Stomach (tissue), 4 donors: ENCODE measurements around the gene SCP2.

Experiments
- CTCF ChIP-seq, 7 experiments: fragments of 450-650 bp in 4 of 7; fragments of 200-600 bp in 3 of 7; sonication (generic) in 3 of 7; IDR thresholded peaks; one replicate each; pipeline ENCODE4 v1.5.1; 2016 to 2019; ENCODE audit warnings: antibody characterized with exemption in 7 of 7, control low read depth in 2 of 7, mild to moderate bottlenecking in 1 of 7
- POLR2A ChIP-seq, 4 donors: fragments of 450-650 bp; IDR thresholded peaks; one replicate each; pipeline ENCODE4 v1.6.1; 2016; ENCODE audit warnings: antibody characterized with exemption in 4 of 4, control low read depth in 2 of 4, mild to moderate bottlenecking in 1 of 4, moderate library complexity in 1 of 4
- POLR2AphosphoS5 ChIP-seq, 3 donors: sonication (generic); formaldehyde crosslinking; IDR thresholded peaks; one replicate each; pipeline ENCODE4 v1.6.1; 2016; ENCODE audit warnings: antibody characterized with exemption in 3 of 3

GRCh38 chr1:53060579-53060978 lies 133.5 kb downstream of the SCP2 start:
- TF ChIP-seq POLR2A (IDR thresholded peaks at IDR 0.05), result no peak
- no peak for TF ChIP-seq CTCF (IDR thresholded peaks at IDR 0.05)
- TF ChIP-seq POLR2AphosphoS5 (IDR thresholded peaks at IDR 0.05), result no peak
